ENCODE results near the gene PREPL. TPM values are rescaled to one million over a fixed set of nuclear protein-coding genes. Genes with fewer than 3 reads are reported as not detected.

PREPL gene
- total and polyA plus RNA-seq, 9 donors: 86.9 to 149 (median 112) TPM

DNA sequence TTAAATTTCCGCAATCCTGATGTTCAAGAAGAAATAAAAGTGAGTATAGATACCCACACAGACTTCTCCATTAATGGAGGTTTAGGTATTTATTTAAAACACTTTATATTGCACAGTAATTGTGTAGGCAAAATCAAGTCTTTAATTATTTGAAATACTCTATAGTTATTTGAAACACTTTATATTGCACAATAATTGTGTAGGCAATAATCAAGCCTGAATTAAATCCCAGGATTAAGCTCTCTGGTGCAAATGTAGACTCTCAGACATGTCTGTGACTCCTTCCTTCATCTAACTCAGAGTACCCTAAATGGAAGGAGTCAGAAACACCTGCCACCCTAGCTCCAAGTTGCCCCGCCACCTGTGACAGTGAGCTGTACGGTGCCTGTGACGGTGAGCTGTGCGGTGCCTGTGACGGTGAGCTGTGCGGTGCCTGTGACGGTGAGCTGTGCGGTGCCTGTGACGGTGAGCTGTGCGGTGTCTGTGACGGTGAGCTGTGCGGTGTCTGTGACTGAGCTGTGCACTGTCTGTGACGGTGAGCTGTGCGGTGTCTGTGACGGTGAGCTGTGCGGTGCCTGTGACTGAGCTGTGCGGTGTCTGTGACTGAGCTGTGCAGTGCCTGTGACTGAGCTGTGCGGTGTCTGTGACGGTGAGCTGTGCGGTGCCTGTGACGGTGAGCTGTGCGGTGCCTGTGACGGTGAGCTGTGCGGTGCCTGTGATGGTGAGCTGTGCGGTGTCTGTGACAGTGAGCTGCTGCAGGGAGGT, 75.0 kb downstream of the PREPL start:
- DNase-seq: no peak

DNA sequence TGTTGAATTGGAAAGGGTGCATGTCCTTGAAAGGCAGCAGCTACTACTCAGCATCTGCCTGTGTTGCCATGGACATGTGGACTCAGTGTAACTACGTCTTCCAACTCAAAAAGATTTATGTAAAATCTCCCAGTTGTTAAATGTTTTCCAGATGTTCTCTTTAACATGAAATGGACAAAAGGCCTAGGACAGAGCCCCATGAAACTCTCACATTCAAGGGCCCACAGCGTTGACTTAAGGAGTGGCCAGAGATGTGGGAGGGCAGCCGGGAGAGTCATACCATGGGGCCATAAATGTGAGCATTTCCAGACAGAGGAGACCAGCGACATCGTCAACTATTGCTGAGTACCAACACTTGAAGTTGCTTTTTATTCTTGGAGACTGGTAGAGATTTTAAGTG, 76.1 kb downstream of the PREPL start:
- Histone ChIP-seq H3K9me3 (replicated peaks; ENCODE audit: control insufficient read depth, low read depth, low read length) (no peaks in the 10 kb centered on the region), H3K27ac (ENCODE audit: low read length) (no peak overlapping the region), H3K36me3 (ENCODE audit: control insufficient read depth, insufficient read depth, low read length) (no peaks in the 10 kb centered on the region), H3K4me1 (ENCODE audit: control insufficient read depth, insufficient read depth, low read length) (no peaks in the 10 kb centered on the region), H3K27me3 (ENCODE audit: control insufficient read depth, insufficient read depth, low read length) (no peaks in the 10 kb centered on the region), H3K4me3 (ENCODE audit: low read length) (no peak overlapping the region)
- DNase-seq: peak; percentile 2
- WGBS (ENCODE audit: insufficient coverage): 47% methylated on average over 2 of the region's 5 CpGs

More for the DNA sequence above, 75.0 kb downstream of the PREPL start:
- Histone ChIP-seq H3K4me1 (ENCODE audit: control insufficient read depth, insufficient read depth, low read length) (no peaks in the 10 kb centered on the region), H3K9me3 (replicated peaks; ENCODE audit: control insufficient read depth, low read depth, low read length) (no peaks in the 10 kb centered on the region), H3K36me3 (ENCODE audit: control insufficient read depth, insufficient read depth, low read length) (no peaks in the 10 kb centered on the region), H3K27ac (ENCODE audit: low read length) (no peak overlapping the region), H3K27me3 (ENCODE audit: control insufficient read depth, insufficient read depth, low read length) (no peaks in the 10 kb centered on the region), H3K4me3 (ENCODE audit: low read length) (no peak overlapping the region)
- WGBS (ENCODE audit: insufficient coverage): 90% methylated on average over 25 of the region's 26 CpGs

DNA sequence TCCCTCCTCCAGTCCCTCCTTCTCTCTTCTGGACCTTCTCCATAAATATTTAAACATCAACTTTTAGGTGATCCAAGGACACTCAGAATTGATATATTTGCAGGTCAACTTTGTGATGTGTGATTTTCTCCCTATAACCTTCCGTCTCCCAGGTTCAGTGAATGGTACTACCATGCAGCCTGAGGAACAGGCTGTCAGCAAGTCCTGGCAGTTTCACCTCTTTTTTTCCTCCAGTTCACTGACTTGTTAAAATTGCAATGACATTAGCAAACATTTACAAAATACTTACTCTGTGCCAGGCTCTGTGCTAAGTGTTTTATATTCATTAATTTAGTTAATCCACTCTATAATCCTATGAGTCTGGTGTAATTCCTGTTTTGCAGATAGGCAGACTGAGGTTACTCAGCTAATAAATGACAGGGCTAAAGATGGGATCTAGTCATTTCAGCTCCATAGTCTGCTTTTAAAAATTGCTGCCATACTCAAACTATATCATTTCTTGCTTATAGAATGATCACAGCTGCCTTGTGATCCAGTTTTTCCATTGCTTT, 78.1 kb downstream of the PREPL start:
- H3K4me3 ChIP-seq (ENCODE audit: low read length): no peak overlapping the region
- no peaks in the 10 kb centered on the region for H3K4me1 ChIP-seq (ENCODE audit: control insufficient read depth, insufficient read depth, low read length)
- DNase-seq: no peak
- 100% methylated on average over 1 of the region's 1 CpG for WGBS (ENCODE audit: insufficient coverage)
- no peaks in the 10 kb centered on the region for H3K9me3 ChIP-seq (replicated peaks; ENCODE audit: control insufficient read depth, low read depth, low read length)
- H3K27ac ChIP-seq (ENCODE audit: low read length): no peak overlapping the region
- no peaks in the 10 kb centered on the region for H3K27me3 ChIP-seq (ENCODE audit: control insufficient read depth, insufficient read depth, low read length)
- no peaks in the 10 kb centered on the region for H3K36me3 ChIP-seq (ENCODE audit: control insufficient read depth, insufficient read depth, low read length)

DNA sequence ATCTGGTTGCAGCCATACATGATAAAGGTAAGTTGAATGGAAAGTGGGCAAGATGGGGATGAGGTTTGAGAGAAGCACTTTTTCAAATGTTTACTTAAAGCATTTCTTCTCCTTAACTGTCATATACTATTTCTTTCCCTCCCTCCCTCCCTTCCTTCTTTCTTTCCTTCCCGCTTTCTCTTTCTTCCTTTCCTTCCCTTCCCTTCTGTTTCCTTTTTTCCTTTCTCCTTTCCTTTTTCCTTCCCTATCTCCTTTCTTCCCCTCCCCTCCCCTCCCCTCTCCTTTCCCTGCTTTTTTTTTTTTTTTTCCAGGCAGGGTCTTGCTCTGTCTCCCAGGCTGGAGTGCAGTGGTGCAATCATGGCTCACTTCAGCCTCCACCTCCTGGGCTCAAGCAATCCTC, 80.4 kb downstream of the PREPL start:
- H3K4me3 ChIP-seq (ENCODE audit: low read length): no peak overlapping the region
- whole genome bisulfite sequencing (ENCODE audit: insufficient coverage): 100% methylated on average over 1 of the region's 1 CpG
- H3K9me3 ChIP-seq (replicated peaks; ENCODE audit: control insufficient read depth, low read depth, low read length): no peaks in the 10 kb centered on the region
- no peak overlapping the region for H3K27ac ChIP-seq (ENCODE audit: low read length)
- no peaks in the 10 kb centered on the region for H3K36me3 ChIP-seq (ENCODE audit: control insufficient read depth, insufficient read depth, low read length)
- no peak for DNase-seq
- H3K27me3 ChIP-seq (ENCODE audit: control insufficient read depth, insufficient read depth, low read length): no peaks in the 10 kb centered on the region
- no peaks in the 10 kb centered on the region for H3K4me1 ChIP-seq (ENCODE audit: control insufficient read depth, insufficient read depth, low read length)

DNA sequence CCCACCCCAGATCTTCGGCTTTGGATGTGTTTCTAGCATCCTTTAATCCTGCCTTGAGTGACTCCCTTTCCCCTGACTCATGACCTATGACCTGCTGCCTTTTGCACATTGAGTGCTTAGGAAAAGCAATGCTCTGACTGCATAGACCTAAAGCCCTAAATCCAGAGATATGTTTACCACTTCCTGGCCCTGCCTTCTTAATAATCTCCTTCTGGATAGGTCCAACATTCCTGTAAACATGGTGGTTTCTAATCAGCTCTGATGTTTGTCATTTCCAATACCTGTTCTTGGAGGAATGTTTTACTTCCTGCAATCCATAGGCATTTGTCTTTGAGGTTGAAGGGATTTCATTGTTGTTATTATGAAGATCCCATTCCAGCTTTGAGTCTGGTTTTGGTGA, 83.8 kb downstream of the PREPL start:
- no peak for DNase-seq
- Histone ChIP-seq H3K27ac (ENCODE audit: low read length) (no peak overlapping the region), H3K4me3 (ENCODE audit: low read length) (no peak overlapping the region), H3K4me1 (ENCODE audit: control insufficient read depth, insufficient read depth, low read length) (no peaks in the 10 kb centered on the region), H3K9me3 (replicated peaks; ENCODE audit: control insufficient read depth, low read depth, low read length) (no peaks in the 10 kb centered on the region), H3K27me3 (ENCODE audit: control insufficient read depth, insufficient read depth, low read length) (no peaks in the 10 kb centered on the region), H3K36me3 (ENCODE audit: control insufficient read depth, insufficient read depth, low read length) (no peaks in the 10 kb centered on the region)
- 25% methylated on average over 1 of the region's 1 CpG for WGBS (ENCODE audit: insufficient coverage)

DNA sequence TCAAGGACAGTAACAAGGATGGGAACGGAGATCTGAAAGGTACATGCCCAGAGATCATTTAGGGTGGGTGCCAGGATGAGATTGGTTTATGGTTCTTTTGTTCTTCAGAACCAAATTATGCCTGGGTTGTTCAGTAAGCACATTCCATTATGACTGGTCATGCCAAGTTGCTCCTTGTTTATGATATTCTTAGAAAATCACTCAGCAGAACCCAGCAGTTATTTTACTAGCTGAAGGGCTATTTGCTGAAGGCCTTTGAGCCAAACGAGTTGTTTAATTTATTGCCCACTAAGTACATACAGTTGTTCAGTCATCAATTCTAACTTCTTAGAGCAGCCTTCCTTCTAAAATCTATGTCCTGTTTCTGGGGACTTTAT, 85.4 kb downstream of the PREPL start:
- Histone ChIP-seq H3K4me3 (ENCODE audit: low read length) (no peak overlapping the region), H3K27ac (ENCODE audit: low read length) (no peak overlapping the region), H3K36me3 (ENCODE audit: control insufficient read depth, insufficient read depth, low read length) (no peaks in the 10 kb centered on the region), H3K27me3 (ENCODE audit: control insufficient read depth, insufficient read depth, low read length) (no peaks in the 10 kb centered on the region), H3K9me3 (replicated peaks; ENCODE audit: control insufficient read depth, low read depth, low read length) (no peaks in the 10 kb centered on the region), H3K4me1 (ENCODE audit: control insufficient read depth, insufficient read depth, low read length) (no peaks in the 10 kb centered on the region)
- WGBS (ENCODE audit: insufficient coverage): no CpG with 5 or more reads among the region's 2 CpGs
- DNase-seq: no peak

DNA sequence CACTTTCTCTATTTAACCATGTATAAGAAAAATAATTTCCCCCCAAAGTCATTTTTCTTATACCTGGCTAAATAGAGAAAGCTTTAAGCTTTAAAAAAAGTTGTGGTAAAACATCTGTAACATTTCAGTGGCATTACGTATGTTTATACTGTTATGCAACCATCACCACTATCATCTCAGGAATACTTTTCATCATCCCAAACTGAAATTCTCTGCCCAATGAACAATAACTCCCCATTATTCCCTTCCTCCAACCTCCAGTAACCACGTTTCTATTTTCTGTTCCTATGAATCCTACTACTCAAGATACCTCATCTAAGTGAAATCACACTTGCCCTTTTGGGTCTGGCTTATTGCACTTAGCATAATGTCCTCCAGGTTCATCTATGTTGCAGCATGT, 87.7 kb downstream of the PREPL start:
- DNase-seq: no peak

DNA sequence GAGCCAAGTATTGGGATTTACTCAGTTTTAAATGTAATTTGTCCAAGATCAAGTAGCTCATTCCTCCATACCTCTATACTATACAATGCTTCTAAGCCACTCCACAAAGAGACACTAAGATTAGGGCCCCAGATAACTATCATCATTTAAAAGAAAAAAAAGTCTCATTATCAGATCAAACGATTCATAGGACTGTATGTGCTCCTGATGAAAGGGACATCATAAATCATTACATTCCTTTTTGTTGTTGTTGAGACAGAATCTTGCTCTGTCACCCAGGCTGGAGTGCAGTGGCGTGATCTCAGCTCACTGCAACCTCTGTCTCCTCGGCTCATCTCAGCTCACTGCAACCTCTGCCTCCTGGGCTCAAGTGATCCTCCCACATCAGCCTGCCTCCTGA, 88.2 kb downstream of the PREPL start:
- no peak for DNase-seq
- no peak overlapping the region for H3K4me3 ChIP-seq (ENCODE audit: low read length)
- H3K27me3 ChIP-seq (ENCODE audit: control insufficient read depth, insufficient read depth, low read length): no peaks in the 10 kb centered on the region
- no peak overlapping the region for H3K27ac ChIP-seq (ENCODE audit: low read length)
- no peaks in the 10 kb centered on the region for H3K4me1 ChIP-seq (ENCODE audit: control insufficient read depth, insufficient read depth, low read length)
- H3K9me3 ChIP-seq (replicated peaks; ENCODE audit: control insufficient read depth, low read depth, low read length): no peaks in the 10 kb centered on the region
- WGBS (ENCODE audit: insufficient coverage): 57% methylated on average over 2 of the region's 3 CpGs
- no peaks in the 10 kb centered on the region for H3K36me3 ChIP-seq (ENCODE audit: control insufficient read depth, insufficient read depth, low read length)

More for the DNA sequence above, 87.7 kb downstream of the PREPL start:
- Histone ChIP-seq H3K4me3 (ENCODE audit: low read length) (no peak overlapping the region), H3K27me3 (ENCODE audit: control insufficient read depth, insufficient read depth, low read length) (no peaks in the 10 kb centered on the region), H3K27ac (ENCODE audit: low read length) (no peak overlapping the region), H3K36me3 (ENCODE audit: control insufficient read depth, insufficient read depth, low read length) (no peaks in the 10 kb centered on the region), H3K9me3 (replicated peaks; ENCODE audit: control insufficient read depth, low read depth, low read length) (no peaks in the 10 kb centered on the region), H3K4me1 (ENCODE audit: control insufficient read depth, insufficient read depth, low read length) (no peaks in the 10 kb centered on the region)
- 58% methylated on average over 2 of the region's 2 CpGs for WGBS (ENCODE audit: insufficient coverage)

DNA sequence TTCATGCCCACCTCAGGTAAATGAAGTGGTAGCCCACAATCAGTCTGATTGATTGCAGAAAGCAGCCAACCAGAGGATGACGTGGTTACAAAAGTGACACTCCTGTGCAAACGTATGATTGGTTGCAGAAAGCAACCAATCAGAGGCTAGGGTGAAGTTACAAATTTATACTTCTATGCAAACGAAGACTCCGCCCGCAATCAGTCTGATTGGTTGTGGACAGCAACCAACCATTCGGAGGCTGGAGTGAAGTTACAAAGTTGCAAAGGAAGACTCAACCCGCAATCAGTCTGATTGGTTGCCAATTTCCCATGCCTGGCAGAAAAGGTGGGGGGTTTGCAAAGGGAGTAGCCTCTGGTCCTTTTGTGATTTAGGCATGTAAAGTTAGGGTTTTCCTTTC, 90.0 kb downstream of the PREPL start:
- Histone ChIP-seq H3K27me3 (ENCODE audit: control insufficient read depth, insufficient read depth, low read length) (no peaks in the 10 kb centered on the region), H3K27ac (ENCODE audit: low read length) (no peak overlapping the region), H3K36me3 (ENCODE audit: control insufficient read depth, insufficient read depth, low read length) (no peaks in the 10 kb centered on the region), H3K4me3 (ENCODE audit: low read length) (no peak overlapping the region), H3K4me1 (ENCODE audit: control insufficient read depth, insufficient read depth, low read length) (peaks cover 7% of the 10 kb centered on the region), H3K9me3 (replicated peaks; ENCODE audit: control insufficient read depth, low read depth, low read length) (no peaks in the 10 kb centered on the region)
- WGBS (ENCODE audit: insufficient coverage): 94% methylated on average over 7 of the region's 7 CpGs
- no peak for DNase-seq

DNA sequence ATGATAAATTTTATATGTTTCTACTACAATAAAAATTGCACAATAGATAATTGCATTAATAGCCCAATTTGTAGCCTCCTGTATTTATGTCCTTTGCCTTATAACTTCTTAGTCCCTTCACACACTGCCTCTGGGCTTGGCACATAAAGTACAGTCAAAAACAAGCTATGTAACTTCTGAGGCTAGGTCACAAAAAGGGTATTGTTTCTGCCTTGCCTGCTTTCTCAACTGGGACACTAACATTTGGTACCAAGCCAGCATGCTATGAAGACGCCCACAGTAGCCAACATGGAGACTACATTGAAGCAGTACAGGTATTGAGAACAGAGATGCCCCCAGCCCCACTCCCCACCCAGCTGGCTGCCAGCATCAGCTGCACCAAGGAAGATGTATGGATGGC, 91.5 kb downstream of the PREPL start:
- Histone ChIP-seq H3K36me3 (ENCODE audit: control insufficient read depth, insufficient read depth, low read length) (no peaks in the 10 kb centered on the region), H3K4me3 (ENCODE audit: low read length) (no peak overlapping the region), H3K27me3 (ENCODE audit: control insufficient read depth, insufficient read depth, low read length) (no peaks in the 10 kb centered on the region), H3K4me1 (ENCODE audit: control insufficient read depth, insufficient read depth, low read length) (peaks cover 7% of the 10 kb centered on the region), H3K27ac (ENCODE audit: low read length) (no peak overlapping the region), H3K9me3 (replicated peaks; ENCODE audit: control insufficient read depth, low read depth, low read length) (no peaks in the 10 kb centered on the region)
- WGBS (ENCODE audit: insufficient coverage): no CpG with 5 or more reads among the region's 1 CpG
- no peak for DNase-seq
